Calu3 (cell line): Measurements from ENCODE around the gene PLPPR2. TPM values are rescaled to one million over a fixed set of nuclear protein-coding genes. Genes with fewer than 3 reads are reported as not detected.
"Not testable (repeated sequence)": the region's sequence is repeated elsewhere in the genome, so short reads cannot be mapped to it uniquely, and the experiment has no call there.

Source experiments
- BruUV-seq: library from RNA; stranded (reverse); fragments of 400-500 nt; replicated peaks from 2 replicates; lab custom pipeline; 2021; lab: Mats Ljungman, UMichigan
- CTCF ChIA-PET: fragments of 300-600 bp; sonication (Branson Sonifier 250); formaldehyde crosslinking; loops from one replicate; lab custom pipeline; 2022; ENCODE audit warnings: antibody characterized with exemption; lab: Charles Lee
- DNase-seq: peaks from one replicate; pipeline ENCODE4 v3.0.0; 2022
- H3K27ac Mint-ChIP-seq: one replicate; pipeline ENCODE4 v1.8.0; 2022; ENCODE audit warnings: mixed read lengths; ENCODE audit not compliant: unreplicated experiment
- H3K27me3 Mint-ChIP-seq: one replicate; pipeline ENCODE4 v1.8.0; 2022; ENCODE audit warnings: mixed read lengths; ENCODE audit not compliant: unreplicated experiment
- H3K36me3 Mint-ChIP-seq: one replicate; pipeline ENCODE4 v1.8.0; 2022; ENCODE audit warnings: mild to moderate bottlenecking, moderate library complexity, mixed read lengths; ENCODE audit not compliant: insufficient read depth, unreplicated experiment
- H3K4me1 Mint-ChIP-seq: one replicate; pipeline ENCODE4 v1.8.0; 2022; ENCODE audit warnings: mild to moderate bottlenecking, low read depth, mixed read lengths; ENCODE audit not compliant: unreplicated experiment
- H3K4me3 Mint-ChIP-seq: one replicate; pipeline ENCODE4 v1.8.0; 2022; ENCODE audit warnings: mild to moderate bottlenecking, low read depth, moderate library complexity, mixed read lengths; ENCODE audit not compliant: unreplicated experiment
- H3K9me3 Mint-ChIP-seq: one replicate; pipeline ENCODE4 v1.8.0; 2022; ENCODE audit warnings: low read depth, mixed read lengths; ENCODE audit not compliant: unreplicated experiment
- CTCF ChIP-seq: fragments of 200-600 bp; IDR thresholded peaks from one replicate; pipeline ENCODE4 v1.8.0; 2022; ENCODE audit warnings: antibody characterized with exemption; ENCODE audit not compliant: unreplicated experiment
- intact Hi-C: fragments of 100-400 bp; cut with micrococcal nuclease; formaldehyde crosslinking; loops from one replicate; pipeline ENCODE4 v1.10.0; 2022; ENCODE audit not compliant: unreplicated experiment
- total RNA-seq: library from RNA; stranded (reverse); gene quantifications from 2 replicates; pipeline ENCODE4 v1.2.3, GENCODE V29; 2022

The PLPPR2 gene
- total RNA-seq, 1 experiment from 2014 or later, result 7.8 TPM

GRCh38 chr19:11331502-11331901 is 23.7 kb upstream of the PLPPR2 start:
- H3K36me3 Mint-ChIP-seq, result no peaks in the 10 kb centered on the region
- no TSS peak for BruUV-seq
- CTCF ChIA-PET, result no interaction called here
- no peaks in the 10 kb centered on the region for H3K4me1 Mint-ChIP-seq
- no peak for TF ChIP-seq CTCF
- no peak overlapping the region for H3K27ac Mint-ChIP-seq
- no peak for DNase-seq
- intact Hi-C loops, result no loop called here
- H3K4me3 Mint-ChIP-seq, result no peak overlapping the region
- H3K27me3 Mint-ChIP-seq, result no peaks in the 10 kb centered on the region
- H3K9me3 Mint-ChIP-seq, result no peaks in the 10 kb centered on the region

- BruUV-seq, result no TSS peak
- no peak overlapping the region for H3K27ac Mint-ChIP-seq
- no peaks in the 10 kb centered on the region for H3K4me1 Mint-ChIP-seq
- intact Hi-C loops, result no loop called here
- H3K4me3 Mint-ChIP-seq, result no peak overlapping the region
- H3K9me3 Mint-ChIP-seq, result no peaks in the 10 kb centered on the region
- no peak for DNase-seq
- no peaks in the 10 kb centered on the region for H3K36me3 Mint-ChIP-seq
- no peak for TF ChIP-seq CTCF
- CTCF ChIA-PET, result no interaction called here
- no peaks in the 10 kb centered on the region for H3K27me3 Mint-ChIP-seq
Observed at GRCh38 chr19:11332822-11333221, 22.4 kb upstream of the PLPPR2 start.

GRCh38 chr19:11333838-11334237 is 21.4 kb upstream of the PLPPR2 start:
- H3K27me3 Mint-ChIP-seq, H3K36me3 Mint-ChIP-seq, H3K27ac Mint-ChIP-seq, H3K4me3 Mint-ChIP-seq, BruUV-seq, H3K9me3 Mint-ChIP-seq, intact Hi-C loops, H3K4me1 Mint-ChIP-seq, CTCF ChIA-PET, DNase-seq: not testable (repeated sequence)

- DNase-seq, result no peak
- BruUV-seq, result no TSS peak
- Mint-ChIP-seq H3K4me1 (no peaks in the 10 kb centered on the region), H3K9me3 (no peaks in the 10 kb centered on the region), H3K27me3 (no peaks in the 10 kb centered on the region), H3K36me3 (peaks cover 12% of the 10 kb centered on the region), H3K4me3 (no peak overlapping the region), H3K27ac (no peak overlapping the region)
- CTCF ChIA-PET, result no interaction called here
- no peak for TF ChIP-seq CTCF
- intact Hi-C loops, result no loop called here
Observed at GRCh38 chr19:11335449-11336146, 19.6 kb upstream of the PLPPR2 start.

GRCh38 chr19:11337080-11337479 is 18.2 kb upstream of the PLPPR2 start:
- H3K36me3 Mint-ChIP-seq, result peaks cover 12% of the 10 kb centered on the region

More at GRCh38 chr19:11337080-11337479, 18.2 kb upstream of the PLPPR2 start:
- H3K9me3 Mint-ChIP-seq, result no peaks in the 10 kb centered on the region
- H3K27ac Mint-ChIP-seq, result no peak overlapping the region
- no peak for TF ChIP-seq CTCF
- BruUV-seq, result no TSS peak
- intact Hi-C loops, result no loop called here
- DNase-seq, result no peak
- CTCF ChIA-PET, result no interaction called here
- H3K4me3 Mint-ChIP-seq, result no peak overlapping the region
- H3K27me3 Mint-ChIP-seq, result no peaks in the 10 kb centered on the region
- no peaks in the 10 kb centered on the region for H3K4me1 Mint-ChIP-seq
